Measurements from ENCODE around the gene ZDHHC24. TPM values are rescaled to one million over a fixed set of nuclear protein-coding genes. Genes with fewer than 3 reads are reported as not detected.

The ZDHHC24 gene
- total and polyA plus RNA-seq, 2 donors, result 4.9 to 11.3 TPM

GRCh38 chr11:66505276-66505816, 40.5 kb downstream of the ZDHHC24 start:
- Histone ChIP-seq H3K4me1 (ENCODE audit: control insufficient read depth in 2 of 2, insufficient read depth in 2 of 2, low read length in 2 of 2) (peaks cover 2 to 3% of the 10 kb centered on the region in 2 donors), H3K36me3 (ENCODE audit: control insufficient read depth in 2 of 2, insufficient read depth in 2 of 2, low read length in 1 of 2) (peaks cover 13 to 19% of the 10 kb centered on the region in 2 donors), H3K27ac (ENCODE audit: low read depth in 1 of 2, low read length in 1 of 2) (no peak overlapping the region), H3K4me3 (ENCODE audit: low read length in 2 of 2) (no peak overlapping the region), H3K27me3 (ENCODE audit: control insufficient read depth in 2 of 2, insufficient read depth in 1 of 2, low read length in 1 of 2) (no peaks in the 10 kb centered on the region), H3K9me3 (ENCODE audit: control insufficient read depth in 2 of 2, insufficient read depth in 1 of 2, low read length in 1 of 2) (no peaks in the 10 kb centered on the region)
- DNase-seq (ENCODE audit: low read depth in 6 of 9, low spot score in 9 of 9), result no peak
- WGBS, result 54% methylated on average over 1 of the region's 1 CpG

- Histone ChIP-seq H3K4me1 (ENCODE audit: control insufficient read depth in 2 of 2, insufficient read depth in 2 of 2, low read length in 2 of 2) (no peaks in the 10 kb centered on the region), H3K4me3 (ENCODE audit: low read length in 2 of 2) (no peak overlapping the region), H3K9me3 (ENCODE audit: control insufficient read depth in 2 of 2, insufficient read depth in 1 of 2, low read length in 1 of 2) (no peaks in the 10 kb centered on the region), H3K27me3 (ENCODE audit: control insufficient read depth in 2 of 2, insufficient read depth in 1 of 2, low read length in 1 of 2) (no peaks in the 10 kb centered on the region), H3K27ac (ENCODE audit: low read depth in 1 of 2, low read length in 1 of 2) (no peak overlapping the region), H3K36me3 (ENCODE audit: control insufficient read depth in 2 of 2, insufficient read depth in 2 of 2, low read length in 1 of 2) (peaks cover 39% of the 10 kb centered on the region in 2 donors)
- over 99% methylated on average over 5 of the region's 5 CpGs for WGBS
- DNase-seq (ENCODE audit: low read depth in 6 of 9, low spot score in 9 of 9), result no peak
These were observed 47.3 kb downstream of the ZDHHC24 start for GRCh38 chr11:66498506-66498905.

GRCh38 chr11:66497206-66497605, 48.6 kb downstream of the ZDHHC24 start:
- no peak for DNase-seq (ENCODE audit: low read depth in 6 of 9, low spot score in 9 of 9)
- Histone ChIP-seq H3K27ac (ENCODE audit: low read depth in 1 of 2, low read length in 1 of 2) (no peak overlapping the region), H3K9me3 (ENCODE audit: control insufficient read depth in 2 of 2, insufficient read depth in 1 of 2, low read length in 1 of 2) (no peaks in the 10 kb centered on the region), H3K36me3 (ENCODE audit: control insufficient read depth in 2 of 2, insufficient read depth in 2 of 2, low read length in 1 of 2) (peaks cover 52% of the 10 kb centered on the region in 2 donors), H3K27me3 (ENCODE audit: control insufficient read depth in 2 of 2, insufficient read depth in 1 of 2, low read length in 1 of 2) (no peaks in the 10 kb centered on the region), H3K4me3 (ENCODE audit: low read length in 2 of 2) (no peak overlapping the region), H3K4me1 (ENCODE audit: control insufficient read depth in 2 of 2, insufficient read depth in 2 of 2, low read length in 2 of 2) (no peaks in the 10 kb centered on the region)
- WGBS, result 97% methylated on average over 16 of the region's 16 CpGs

- Histone ChIP-seq H3K4me3 (ENCODE audit: low read length in 2 of 2) (no peak overlapping the region), H3K9me3 (ENCODE audit: control insufficient read depth in 2 of 2, insufficient read depth in 1 of 2, low read length in 1 of 2) (no peaks in the 10 kb centered on the region), H3K4me1 (ENCODE audit: control insufficient read depth in 2 of 2, insufficient read depth in 2 of 2, low read length in 2 of 2) (no peaks in the 10 kb centered on the region), H3K27ac (ENCODE audit: low read depth in 1 of 2, low read length in 1 of 2) (no peak overlapping the region), H3K27me3 (ENCODE audit: control insufficient read depth in 2 of 2, insufficient read depth in 1 of 2, low read length in 1 of 2) (no peaks in the 10 kb centered on the region), H3K36me3 (ENCODE audit: control insufficient read depth in 2 of 2, insufficient read depth in 2 of 2, low read length in 1 of 2) (peaks cover 57 to 62% of the 10 kb centered on the region in 2 donors)
- no peak for DNase-seq (ENCODE audit: low read depth in 6 of 9, low spot score in 9 of 9)
- WGBS, result 97% methylated on average over 17 of the region's 17 CpGs
These were observed 50.4 kb downstream of the ZDHHC24 start for GRCh38 chr11:66495401-66495854.

- Histone ChIP-seq H3K27me3 (ENCODE audit: control insufficient read depth in 2 of 2, insufficient read depth in 1 of 2, low read length in 1 of 2) (no peaks in the 10 kb centered on the region), H3K9me3 (ENCODE audit: control insufficient read depth in 2 of 2, insufficient read depth in 1 of 2, low read length in 1 of 2) (no peaks in the 10 kb centered on the region), H3K4me3 (ENCODE audit: low read length in 2 of 2) (no peak overlapping the region), H3K36me3 (ENCODE audit: control insufficient read depth in 2 of 2, insufficient read depth in 2 of 2, low read length in 1 of 2) (peaks cover 57 to 65% of the 10 kb centered on the region in 2 donors), H3K4me1 (ENCODE audit: control insufficient read depth in 2 of 2, insufficient read depth in 2 of 2, low read length in 2 of 2) (no peaks in the 10 kb centered on the region), H3K27ac (ENCODE audit: low read depth in 1 of 2, low read length in 1 of 2) (no peak overlapping the region)
- DNase-seq (ENCODE audit: low read depth in 6 of 9, low spot score in 9 of 9), result no peak
- 98% methylated on average over 14 of the region's 14 CpGs for WGBS
These were observed 50.9 kb downstream of the ZDHHC24 start for GRCh38 chr11:66494935-66495334.

- Histone ChIP-seq H3K27me3 (ENCODE audit: control insufficient read depth in 2 of 2, insufficient read depth in 1 of 2, low read length in 1 of 2) (no peaks in the 10 kb centered on the region), H3K4me1 (ENCODE audit: control insufficient read depth in 2 of 2, insufficient read depth in 2 of 2, low read length in 2 of 2) (no peaks in the 10 kb centered on the region), H3K27ac (ENCODE audit: low read depth in 1 of 2, low read length in 1 of 2) (no peak overlapping the region), H3K4me3 (ENCODE audit: low read length in 2 of 2) (no peak overlapping the region), H3K36me3 (ENCODE audit: control insufficient read depth in 2 of 2, insufficient read depth in 2 of 2, low read length in 1 of 2) (peaks cover 59 to 69% of the 10 kb centered on the region in 2 donors), H3K9me3 (ENCODE audit: control insufficient read depth in 2 of 2, insufficient read depth in 1 of 2, low read length in 1 of 2) (no peaks in the 10 kb centered on the region)
- DNase-seq (ENCODE audit: low read depth in 6 of 9, low spot score in 9 of 9), result no peak
- 98% methylated on average over 7 of the region's 7 CpGs for WGBS
These were observed 51.4 kb downstream of the ZDHHC24 start for GRCh38 chr11:66494458-66494857.

GRCh38 chr11:66493130-66493529, 52.7 kb downstream of the ZDHHC24 start:
- WGBS, result 97% methylated on average over 10 of the region's 10 CpGs
- DNase-seq (ENCODE audit: low read depth in 6 of 9, low spot score in 9 of 9), result no peak
- Histone ChIP-seq H3K27me3 (ENCODE audit: control insufficient read depth in 2 of 2, insufficient read depth in 1 of 2, low read length in 1 of 2) (no peaks in the 10 kb centered on the region), H3K27ac (ENCODE audit: low read depth in 1 of 2, low read length in 1 of 2) (no peak overlapping the region), H3K9me3 (ENCODE audit: control insufficient read depth in 2 of 2, insufficient read depth in 1 of 2, low read length in 1 of 2) (no peaks in the 10 kb centered on the region), H3K4me3 (ENCODE audit: low read length in 2 of 2) (no peak overlapping the region), H3K4me1 (ENCODE audit: control insufficient read depth in 2 of 2, insufficient read depth in 2 of 2, low read length in 2 of 2) (no peaks in the 10 kb centered on the region), H3K36me3 (ENCODE audit: control insufficient read depth in 2 of 2, insufficient read depth in 2 of 2, low read length in 1 of 2) (peaks cover 58 to 71% of the 10 kb centered on the region in 2 donors)

- H3K27me3 ChIP-seq (ENCODE audit: control insufficient read depth in 2 of 2, insufficient read depth in 1 of 2, low read length in 1 of 2), result no peaks in the 10 kb centered on the region
- no peaks in the 10 kb centered on the region for H3K9me3 ChIP-seq (ENCODE audit: control insufficient read depth in 2 of 2, insufficient read depth in 1 of 2, low read length in 1 of 2)
- WGBS, result 77% methylated on average over 10 of the region's 10 CpGs
- no peak overlapping the region for H3K27ac ChIP-seq (ENCODE audit: low read depth in 1 of 2, low read length in 1 of 2)
- no peak for DNase-seq (ENCODE audit: low read depth in 6 of 9, low spot score in 9 of 9)
- no peak overlapping the region for H3K4me3 ChIP-seq (ENCODE audit: low read length in 2 of 2)
- H3K4me1 ChIP-seq (ENCODE audit: control insufficient read depth in 2 of 2, insufficient read depth in 2 of 2, low read length in 2 of 2), result no peaks in the 10 kb centered on the region
- H3K36me3 ChIP-seq (ENCODE audit: control insufficient read depth in 2 of 2, insufficient read depth in 2 of 2, low read length in 1 of 2), result peaks cover 60 to 72% of the 10 kb centered on the region in 2 donors
These were observed 53.5 kb downstream of the ZDHHC24 start for GRCh38 chr11:66492161-66492865.

GRCh38 chr11:66491315-66491935, 54.4 kb downstream of the ZDHHC24 start:
- no peaks in the 10 kb centered on the region for H3K9me3 ChIP-seq (ENCODE audit: control insufficient read depth in 2 of 2, insufficient read depth in 1 of 2, low read length in 1 of 2)
- DNase-seq (ENCODE audit: low read depth in 6 of 9, low spot score in 9 of 9), result no peak
- whole genome bisulfite sequencing, result 93% methylated on average over 20 of the region's 20 CpGs
- H3K4me1 ChIP-seq (ENCODE audit: control insufficient read depth in 2 of 2, insufficient read depth in 2 of 2, low read length in 2 of 2), result no peaks in the 10 kb centered on the region
- peaks cover 62 to 66% of the 10 kb centered on the region in 2 donors for H3K36me3 ChIP-seq (ENCODE audit: control insufficient read depth in 2 of 2, insufficient read depth in 2 of 2, low read length in 1 of 2)
- no peaks in the 10 kb centered on the region for H3K27me3 ChIP-seq (ENCODE audit: control insufficient read depth in 2 of 2, insufficient read depth in 1 of 2, low read length in 1 of 2)
- H3K27ac ChIP-seq (ENCODE audit: low read depth in 1 of 2, low read length in 1 of 2), result no peak overlapping the region
- H3K4me3 ChIP-seq (ENCODE audit: low read length in 2 of 2), result no peak overlapping the region

Measured in thymus (tissue), 11 donors.